AG09319 (cell line): ENCODE data around the gene BCL2L13.
A peak's percentile ranks its signal among the peaks of the same experiment; 100 is the strongest.

Experiments used
- DNase-seq: peaks from one replicate; pipeline ENCODE4 v3.0.0-alpha.2; 2010; ENCODE audit warnings: low read depth; ENCODE audit errors: extremely low read depth
- TF ChIP-seq, protein P1 (sequence below): IDR thresholded peaks from 2 replicates; pipeline ENCODE4 v1.5.1; 2011; ENCODE audit warnings: low read depth, mild to moderate bottlenecking, inconsistent platforms, low read length, moderate library complexity

Gene BCL2L13

DNA sequence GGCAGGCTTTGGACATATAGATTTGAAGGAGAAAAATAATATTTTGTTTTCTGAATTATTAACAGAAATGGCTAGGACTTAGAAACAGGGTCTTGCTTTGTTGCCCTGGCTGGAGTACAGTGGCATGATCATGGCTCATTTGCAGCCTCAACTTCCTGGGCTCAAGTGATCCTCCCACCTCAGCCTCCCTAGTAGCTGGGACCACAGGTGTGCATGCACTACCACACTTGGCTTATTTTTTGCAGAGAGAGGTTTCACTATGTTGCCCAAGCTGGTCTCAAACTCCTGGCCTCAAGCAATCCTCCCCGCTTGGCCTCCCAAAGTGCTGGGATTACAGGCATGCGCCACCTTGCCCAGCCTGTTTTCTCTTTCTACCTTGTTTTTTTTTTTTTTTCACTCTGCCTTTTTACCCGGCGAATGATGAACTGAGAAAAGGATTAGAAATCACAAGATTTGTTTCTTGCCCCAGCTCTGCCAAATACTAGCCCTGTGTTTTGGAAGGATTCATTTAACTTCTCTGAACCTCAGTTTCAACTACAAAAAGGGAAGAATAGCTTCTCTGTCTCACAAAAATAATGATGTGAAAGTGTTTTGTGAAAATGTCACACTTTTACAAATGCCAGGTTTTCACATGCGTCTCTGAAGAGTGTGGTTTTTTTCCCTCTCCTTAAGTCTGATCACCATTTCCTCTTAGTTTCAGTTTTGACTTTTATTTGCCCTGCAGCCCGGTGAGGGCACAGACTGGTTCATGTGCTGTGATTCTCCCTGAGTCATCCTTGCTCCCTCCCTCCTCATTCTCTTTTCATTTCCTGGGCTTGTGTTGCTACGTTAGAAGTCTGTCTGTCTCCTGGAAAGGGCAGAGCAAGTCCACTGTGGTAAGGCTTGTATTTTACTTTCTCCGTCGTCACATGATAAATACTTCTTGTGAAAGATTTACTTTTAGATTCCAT, 67.7 kb downstream of the BCL2L13 start:
- TF ChIP-seq, protein P1, sequence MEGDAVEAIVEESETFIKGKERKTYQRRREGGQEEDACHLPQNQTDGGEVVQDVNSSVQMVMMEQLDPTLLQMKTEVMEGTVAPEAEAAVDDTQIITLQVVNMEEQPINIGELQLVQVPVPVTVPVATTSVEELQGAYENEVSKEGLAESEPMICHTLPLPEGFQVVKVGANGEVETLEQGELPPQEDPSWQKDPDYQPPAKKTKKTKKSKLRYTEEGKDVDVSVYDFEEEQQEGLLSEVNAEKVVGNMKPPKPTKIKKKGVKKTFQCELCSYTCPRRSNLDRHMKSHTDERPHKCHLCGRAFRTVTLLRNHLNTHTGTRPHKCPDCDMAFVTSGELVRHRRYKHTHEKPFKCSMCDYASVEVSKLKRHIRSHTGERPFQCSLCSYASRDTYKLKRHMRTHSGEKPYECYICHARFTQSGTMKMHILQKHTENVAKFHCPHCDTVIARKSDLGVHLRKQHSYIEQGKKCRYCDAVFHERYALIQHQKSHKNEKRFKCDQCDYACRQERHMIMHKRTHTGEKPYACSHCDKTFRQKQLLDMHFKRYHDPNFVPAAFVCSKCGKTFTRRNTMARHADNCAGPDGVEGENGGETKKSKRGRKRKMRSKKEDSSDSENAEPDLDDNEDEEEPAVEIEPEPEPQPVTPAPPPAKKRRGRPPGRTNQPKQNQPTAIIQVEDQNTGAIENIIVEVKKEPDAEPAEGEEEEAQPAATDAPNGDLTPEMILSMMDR = no peak
- peak; percentile 83 for DNase-seq

DNA sequence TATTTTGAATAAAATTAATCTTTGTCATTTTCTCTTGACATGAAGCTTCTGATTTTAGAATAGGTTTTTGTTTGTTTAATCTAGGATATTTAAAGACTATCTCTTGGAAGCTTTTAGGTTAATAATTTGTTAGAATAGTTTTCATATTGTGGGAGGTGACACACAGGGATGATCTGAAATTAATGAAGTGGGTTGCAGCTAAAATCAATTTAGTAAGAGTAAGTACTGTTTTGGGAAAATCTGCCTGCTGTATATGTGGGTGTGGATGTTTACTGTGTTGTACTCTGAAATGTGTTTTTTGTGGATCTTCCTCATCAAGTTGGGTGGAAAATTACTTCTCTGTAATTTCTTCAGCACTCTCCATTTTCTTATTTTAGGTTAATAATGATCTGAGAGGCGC, 68.4 kb downstream of the BCL2L13 start:
- TF ChIP-seq, protein P1 = no peak
- DNase-seq = no peak

DNA sequence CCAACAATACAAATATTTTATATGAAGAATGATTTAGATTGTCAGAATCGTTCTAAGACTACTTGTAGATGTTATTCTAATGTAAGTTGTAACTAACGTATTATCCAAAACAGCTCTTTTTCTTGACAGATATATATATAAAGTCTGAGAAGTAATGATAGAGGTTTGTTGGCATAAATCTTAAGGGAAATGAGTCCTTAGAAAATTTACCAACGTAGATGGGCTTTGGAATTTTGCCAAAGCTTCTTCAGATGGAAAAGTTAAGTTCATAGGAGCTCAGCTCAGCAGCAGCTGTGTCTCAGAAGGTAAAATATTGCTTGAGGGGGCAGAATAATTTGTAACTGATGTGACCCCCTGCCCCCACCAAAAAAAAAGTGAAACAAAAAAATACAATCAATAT, 69.0 kb downstream of the BCL2L13 start:
- no peak for DNase-seq
- TF ChIP-seq, protein P1 = no peak

DNA sequence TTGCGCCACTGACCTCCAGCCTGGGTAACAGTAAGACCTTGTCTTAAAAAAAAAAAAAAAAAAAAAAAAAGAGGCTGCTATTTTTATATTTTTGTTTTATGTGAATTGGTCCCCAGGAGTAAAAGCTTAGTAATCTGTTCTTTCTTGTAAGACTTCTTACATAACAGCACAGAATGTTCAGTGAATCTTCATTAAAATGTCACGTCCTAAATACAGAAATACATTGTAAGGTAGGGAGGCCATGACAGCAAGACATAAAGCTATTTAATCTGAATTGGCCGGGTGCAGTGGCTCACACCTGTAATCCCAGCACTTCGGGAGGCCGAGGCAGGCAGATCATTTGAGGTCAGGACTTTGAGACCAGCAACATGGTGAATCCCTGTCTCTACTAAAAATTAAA, 71.5 kb downstream of the BCL2L13 start:
- TF ChIP-seq, protein P1 = no peak
- no peak for DNase-seq

DNA sequence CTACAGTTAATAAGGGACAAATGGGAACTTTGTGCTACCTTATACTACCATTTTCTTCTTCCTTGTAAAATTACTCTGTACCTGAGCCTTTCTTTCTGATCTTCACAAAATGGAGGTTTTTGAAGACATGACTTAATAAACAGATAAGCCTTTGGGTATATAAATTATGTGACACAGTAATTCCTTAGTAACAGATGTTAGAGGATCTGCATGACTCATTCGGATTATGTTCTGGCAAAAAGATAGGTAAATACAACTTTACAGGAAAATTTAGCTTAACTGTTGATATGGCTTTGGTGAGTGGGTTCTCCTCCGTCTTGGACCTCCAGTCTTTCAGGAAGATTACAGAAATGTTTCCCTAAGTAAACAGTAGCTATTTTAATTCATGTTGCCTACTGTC, 73.9 kb downstream of the BCL2L13 start:
- DNase-seq = no peak
- TF ChIP-seq, protein P1 = no peak

DNA sequence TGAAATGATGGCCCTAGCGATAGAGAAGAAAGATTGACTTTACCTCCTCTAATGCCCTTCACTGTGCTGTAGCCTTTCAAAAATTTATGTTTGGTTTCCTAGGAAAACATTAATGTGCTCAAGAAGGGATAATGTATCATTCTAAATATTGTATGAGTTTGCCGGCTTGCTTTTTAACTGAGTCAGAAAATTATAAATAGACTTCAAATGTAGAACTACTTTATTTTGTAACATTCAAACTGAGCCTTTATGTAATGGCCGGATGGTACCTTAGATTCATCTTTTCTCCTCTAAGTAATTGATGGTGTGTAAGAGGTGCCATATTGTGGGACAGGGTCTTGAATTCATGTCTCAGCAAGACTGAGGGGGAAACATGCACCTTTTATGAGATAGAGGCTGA, 78.0 kb downstream of the BCL2L13 start:
- TF ChIP-seq, protein P1 = no peak
- no peak for DNase-seq

DNA sequence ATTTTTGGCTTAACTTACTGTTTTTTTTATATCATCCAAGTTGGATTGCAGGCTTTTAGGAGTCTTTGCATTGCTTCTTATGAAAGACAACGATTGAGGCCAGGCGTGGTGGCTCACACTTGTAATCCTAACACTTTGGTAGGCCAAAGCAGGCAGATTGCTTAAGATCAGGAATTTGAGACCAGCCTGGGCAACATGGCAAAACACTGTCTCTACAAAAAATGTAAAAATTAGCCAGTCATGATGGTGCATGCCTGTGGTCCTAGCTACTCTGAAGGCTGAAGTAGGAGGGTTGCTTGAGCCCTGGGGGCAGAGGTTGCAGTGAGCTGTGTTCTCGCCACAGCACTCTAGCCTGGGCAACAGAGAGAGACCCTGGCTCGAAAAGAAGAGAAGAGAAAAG, 79.2 kb downstream of the BCL2L13 start:
- TF ChIP-seq, protein P1 = no peak
- DNase-seq = peak; percentile 72
